ENCODE data around the gene RPS3.

The RPS3 gene

GRCh38 chr11:75435571-75435925, 36.2 kb downstream of the RPS3 start:
- no peak for DNase-seq

- DNase-seq: no peak
Observed at GRCh38 chr11:75436806-75437205, 37.5 kb downstream of the RPS3 start.

GRCh38 chr11:75437966-75438659, 38.8 kb downstream of the RPS3 start:
- no peak for DNase-seq

- DNase-seq: no peak
Observed at GRCh38 chr11:75439026-75439425, 39.7 kb downstream of the RPS3 start.

- no peak for DNase-seq
Observed at GRCh38 chr11:75439495-75440120, 40.3 kb downstream of the RPS3 start.

- no peak for DNase-seq
Observed at GRCh38 chr11:75440960-75441803, 41.9 kb downstream of the RPS3 start.

- DNase-seq: no peak
Observed at GRCh38 chr11:75441804-75442132, 42.5 kb downstream of the RPS3 start.

GRCh38 chr11:75442161-75442885, 43.0 kb downstream of the RPS3 start:
- DNase-seq: no peak

- DNase-seq: no peak
Observed at GRCh38 chr11:75443043-75443442, 43.7 kb downstream of the RPS3 start.

- DNase-seq: peak; percentile 32
Observed at GRCh38 chr11:75445315-75445953, 46.1 kb downstream of the RPS3 start.

GRCh38 chr11:75447415-75447814, 48.1 kb downstream of the RPS3 start:
- DNase-seq: no peak

GRCh38 chr11:75449271-75449670, 50.0 kb downstream of the RPS3 start:
- DNase-seq: no peak

- DNase-seq: no peak
Observed at GRCh38 chr11:75449776-75450175, 50.5 kb downstream of the RPS3 start.

- no peak for DNase-seq
Observed at GRCh38 chr11:75450236-75450635, 50.9 kb downstream of the RPS3 start.

GRCh38 chr11:75450826-75451821, 51.8 kb downstream of the RPS3 start:
- DNase-seq: no peak

GRCh38 chr11:75453916-75454655, 54.8 kb downstream of the RPS3 start:
- DNase-seq: no peak

GRCh38 chr11:75454987-75455386, 55.7 kb downstream of the RPS3 start:
- DNase-seq: peak; percentile 38

Data from NCI-H1092 treated with DMSO at 0.1 percent for 48 hours (cell line).